Gastrocnemius medialis (tissue), 4 donors: ENCODE results near the gene SIGLEC8.

ENCODE experiments used
- POLR2A ChIP-seq, 2 donors: fragments of 450-650 bp; IDR thresholded peaks; one replicate each; pipeline ENCODE4 v1.6.1; 2017; ENCODE audit warnings: antibody characterized with exemption in 2 of 2, mild to moderate bottlenecking in 2 of 2, moderate library complexity in 2 of 2
- TF ChIP-seq, protein P1 (sequence below), 5 experiments: fragments of 450-650 bp in 3 of 5; fragments of 200-600 bp in 2 of 5; sonication (generic) in 2 of 5; IDR thresholded peaks in 4 of 5; conservative IDR thresholded peaks in 1 of 5; 1 replicate in 4 of 5; 2 replicates in 1 of 5; pipeline ENCODE4 v1.5.1; 2016 to 2019; ENCODE audit warnings: antibody characterized with exemption in 5 of 5, mild to moderate bottlenecking in 3 of 5, moderate library complexity in 3 of 5

DNA sequence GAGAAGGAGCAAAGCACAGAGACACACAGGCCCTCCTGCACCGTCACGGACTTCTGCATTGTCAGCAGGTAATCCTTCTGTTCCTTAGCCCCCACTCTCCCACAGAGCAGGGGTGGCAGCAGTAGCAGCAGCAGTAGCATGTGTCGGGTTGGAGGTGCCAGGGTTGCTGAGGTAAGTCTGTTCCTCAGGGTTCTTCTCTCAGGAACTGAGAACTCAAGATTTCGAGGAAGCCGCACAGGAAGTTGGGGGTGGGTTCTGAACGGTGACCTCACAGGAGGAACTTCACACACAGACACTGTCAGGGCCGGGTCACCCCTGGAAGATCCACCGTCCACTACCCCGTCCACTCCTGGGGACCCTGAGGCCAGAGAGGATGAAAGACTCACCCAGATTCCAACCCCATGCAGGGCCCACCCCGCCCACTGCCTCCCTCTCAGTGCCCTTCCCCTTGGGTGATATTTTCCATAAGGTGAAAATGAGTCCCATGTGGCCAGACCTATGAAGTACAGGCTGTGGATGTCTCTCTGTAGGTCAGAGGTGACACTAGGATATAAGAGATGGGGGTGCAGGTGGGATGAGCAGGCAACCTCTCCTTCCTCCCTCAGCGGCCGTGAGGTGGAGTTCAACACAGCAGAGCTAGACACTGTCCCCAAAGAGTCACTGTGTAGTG lies 43.5 kb upstream of the SIGLEC8 start, which contains the start of gene SIGLEC12:
- TF ChIP-seq, protein P1, sequence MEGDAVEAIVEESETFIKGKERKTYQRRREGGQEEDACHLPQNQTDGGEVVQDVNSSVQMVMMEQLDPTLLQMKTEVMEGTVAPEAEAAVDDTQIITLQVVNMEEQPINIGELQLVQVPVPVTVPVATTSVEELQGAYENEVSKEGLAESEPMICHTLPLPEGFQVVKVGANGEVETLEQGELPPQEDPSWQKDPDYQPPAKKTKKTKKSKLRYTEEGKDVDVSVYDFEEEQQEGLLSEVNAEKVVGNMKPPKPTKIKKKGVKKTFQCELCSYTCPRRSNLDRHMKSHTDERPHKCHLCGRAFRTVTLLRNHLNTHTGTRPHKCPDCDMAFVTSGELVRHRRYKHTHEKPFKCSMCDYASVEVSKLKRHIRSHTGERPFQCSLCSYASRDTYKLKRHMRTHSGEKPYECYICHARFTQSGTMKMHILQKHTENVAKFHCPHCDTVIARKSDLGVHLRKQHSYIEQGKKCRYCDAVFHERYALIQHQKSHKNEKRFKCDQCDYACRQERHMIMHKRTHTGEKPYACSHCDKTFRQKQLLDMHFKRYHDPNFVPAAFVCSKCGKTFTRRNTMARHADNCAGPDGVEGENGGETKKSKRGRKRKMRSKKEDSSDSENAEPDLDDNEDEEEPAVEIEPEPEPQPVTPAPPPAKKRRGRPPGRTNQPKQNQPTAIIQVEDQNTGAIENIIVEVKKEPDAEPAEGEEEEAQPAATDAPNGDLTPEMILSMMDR (IDR thresholded peaks at IDR 0.05 in 4 of 5, conservative IDR thresholded peaks at IDR 0.05 in 1 of 5) = no peak
- TF ChIP-seq POLR2A (IDR thresholded peaks at IDR 0.05) = no peak
